Myocyte (in vitro differentiated cells): Measurements from ENCODE around the gene RAB15. TPM values are rescaled to one million over a fixed set of nuclear protein-coding genes. Genes with fewer than 3 reads are reported as not detected.

Source experiments
- DNase-seq: peaks from one replicate; pipeline ENCODE4 v3.0.0-alpha.2; 2012; ENCODE audit warnings: low read depth
- polyA plus RNA-seq: library from polyadenylated mRNA; unstranded; fragments of >200 nt; gene quantifications from one replicate; pipeline ENCODE4 v1.2.1, GENCODE V29; 2012; ENCODE audit warnings: missing spikeins
- total RNA-seq: library from RNA; depleted of rRNA; stranded (reverse); fragments of >200 nt; gene quantifications from 2 replicates; pipeline ENCODE4 v1.2.3, GENCODE V29; 2014

RAB15 gene
- 93.6 and 148 TPM in 2 replicates for total RNA-seq
- polyA plus RNA-seq: 80.4 TPM

DNA sequence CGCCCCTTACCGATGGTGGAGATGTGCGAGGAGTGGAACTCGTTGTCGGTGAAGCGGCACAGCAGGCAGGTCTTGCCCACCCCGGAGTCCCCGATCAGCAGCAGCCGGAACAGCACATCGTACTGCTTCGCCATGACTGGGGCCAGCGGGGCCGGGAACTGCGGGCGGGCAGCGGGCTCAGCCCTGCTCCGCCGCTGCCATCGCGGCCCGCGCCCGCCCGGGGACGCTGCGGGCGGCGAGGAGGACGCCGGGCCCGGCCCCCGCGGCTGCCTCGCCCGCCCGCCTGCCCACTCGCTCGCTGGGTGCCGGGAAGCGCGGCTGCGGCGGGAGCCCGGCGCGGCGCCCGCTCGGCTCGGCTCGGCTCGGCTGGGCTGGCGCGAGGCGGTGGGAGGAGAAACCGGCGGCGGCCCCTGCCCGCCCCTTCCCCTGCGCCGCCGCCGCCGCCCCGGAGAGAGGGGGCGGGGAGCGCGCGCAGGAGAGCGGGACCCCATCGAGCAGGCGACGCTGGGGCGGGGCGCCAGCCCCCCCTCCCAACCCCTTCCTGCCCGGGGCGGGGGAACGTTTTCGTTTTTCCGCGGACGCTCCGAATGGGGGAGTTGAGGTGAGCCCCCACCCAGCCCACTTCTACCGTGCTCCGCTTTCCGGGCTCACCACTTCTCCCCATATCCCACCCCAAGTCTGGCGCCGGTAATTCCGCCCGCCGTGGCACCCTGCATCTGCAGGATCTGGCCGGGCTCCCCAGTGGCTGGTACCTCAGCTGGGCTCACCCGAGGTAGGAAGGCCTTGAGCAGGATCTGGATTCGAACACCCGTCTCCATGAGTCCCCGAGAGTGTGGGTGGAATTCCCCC, at the start of gene RAB15:
TSS of gene RAB15 (minus strand) at position 394 of the 849 bp plus-strand sequence. CDS start at position 134, 260 bp downstream.
- peak; percentile 38 for DNase-seq

GRCh38 chr14:65019944-65020566, 47.9 kb upstream of the RAB15 start:
- DNase-seq: peak; percentile 87

DNA sequence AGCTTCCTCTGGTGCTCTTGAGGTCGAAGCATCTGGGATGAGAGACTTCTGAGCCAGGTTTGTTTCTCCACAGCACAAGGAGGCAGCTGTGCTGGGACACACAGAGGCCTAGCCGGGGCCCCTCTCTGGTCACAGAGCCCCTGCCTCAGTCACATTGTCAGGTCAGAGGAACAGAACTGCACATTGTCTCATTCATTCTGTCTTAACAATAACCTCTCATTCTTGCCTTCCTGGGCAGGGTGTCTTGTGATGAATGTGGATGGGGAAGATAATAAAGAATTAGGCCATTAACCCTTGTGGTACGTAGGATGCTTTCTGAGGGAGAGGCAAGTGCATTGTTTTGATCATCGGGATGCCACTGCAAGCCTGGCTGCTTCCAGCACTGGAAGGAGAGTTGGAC, 44.3 kb upstream of the RAB15 start:
- DNase-seq: no peak

GRCh38 chr14:65015391-65015790, 43.3 kb upstream of the RAB15 start:
- DNase-seq: no peak

DNA sequence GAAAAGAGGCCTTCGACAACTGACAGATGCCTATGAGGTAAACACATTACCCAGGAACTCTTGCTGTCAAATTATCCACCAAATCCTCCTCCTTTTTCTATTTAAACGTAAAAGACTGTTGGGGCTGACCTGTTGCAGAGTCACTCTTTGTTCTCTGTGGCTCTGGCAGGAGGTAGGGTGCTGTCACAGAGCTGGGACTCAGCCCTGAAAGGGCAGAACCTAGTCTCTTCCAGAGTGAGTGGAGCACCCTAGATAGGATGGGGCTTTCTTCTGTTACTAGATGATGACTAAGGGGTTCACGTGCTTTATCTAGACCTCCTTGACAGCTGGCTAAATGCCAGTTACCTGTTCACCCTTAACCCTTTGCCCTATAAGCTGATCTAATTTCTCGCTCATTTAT, 40.2 kb upstream of the RAB15 start:
- DNase-seq: no peak

DNA sequence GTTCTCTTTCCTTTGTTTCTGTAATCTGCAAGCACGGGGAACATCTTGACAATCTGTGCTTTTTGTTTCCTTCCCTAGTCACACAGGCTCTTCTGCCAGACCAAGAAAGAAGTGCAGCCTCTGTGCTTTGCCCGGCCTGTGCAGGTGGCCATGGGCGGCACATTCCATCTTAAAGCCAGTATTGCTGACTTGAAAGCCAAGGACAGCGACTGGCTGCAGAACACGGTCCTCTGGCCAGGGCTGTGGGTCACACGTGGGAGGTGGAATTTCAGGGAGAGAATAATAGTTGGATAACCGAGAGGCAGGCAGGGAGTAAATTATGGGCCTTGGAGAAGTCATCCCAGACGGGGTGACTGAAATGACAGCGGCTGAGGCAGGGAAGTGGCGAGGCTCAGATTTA, 39.4 kb upstream of the RAB15 start:
- no peak for DNase-seq

DNA sequence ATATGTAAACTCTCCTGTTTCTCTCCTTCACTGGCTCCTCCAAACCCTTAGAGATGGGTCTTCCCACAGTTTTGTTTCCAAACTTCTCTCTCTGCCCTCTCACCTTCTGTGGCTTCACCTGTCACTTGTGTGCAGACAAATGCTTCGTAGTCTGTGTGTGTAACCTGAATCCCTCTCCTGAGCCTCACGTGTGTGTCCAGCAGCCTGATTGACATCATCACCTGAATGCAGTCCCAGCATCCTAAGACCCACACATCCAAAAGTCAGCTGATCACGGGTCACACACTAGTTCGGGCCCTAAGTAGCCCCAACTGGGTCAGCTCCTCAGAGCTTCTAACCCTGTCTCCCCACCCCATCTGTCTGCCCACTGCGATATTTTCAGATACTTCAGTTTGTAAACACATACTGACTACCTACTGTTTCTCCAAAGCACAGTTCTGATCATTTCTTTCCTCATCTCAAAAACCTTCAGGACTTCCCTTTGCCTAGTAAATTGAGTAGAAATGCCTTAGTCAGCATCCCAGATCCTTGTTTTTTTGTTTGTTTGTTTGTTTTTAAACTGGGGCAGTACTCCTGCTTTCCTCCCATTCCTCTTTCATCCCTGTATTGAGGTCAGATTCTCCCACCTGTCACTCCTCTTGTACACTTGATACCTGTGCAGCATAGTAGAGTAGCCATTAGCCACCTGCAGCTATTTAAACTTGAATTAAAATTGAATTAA, 38.2 kb upstream of the RAB15 start:
- no peak for DNase-seq

- DNase-seq: peak; percentile 41
Observed at GRCh38 chr14:65007202-65007601, 35.1 kb upstream of the RAB15 start.

DNA sequence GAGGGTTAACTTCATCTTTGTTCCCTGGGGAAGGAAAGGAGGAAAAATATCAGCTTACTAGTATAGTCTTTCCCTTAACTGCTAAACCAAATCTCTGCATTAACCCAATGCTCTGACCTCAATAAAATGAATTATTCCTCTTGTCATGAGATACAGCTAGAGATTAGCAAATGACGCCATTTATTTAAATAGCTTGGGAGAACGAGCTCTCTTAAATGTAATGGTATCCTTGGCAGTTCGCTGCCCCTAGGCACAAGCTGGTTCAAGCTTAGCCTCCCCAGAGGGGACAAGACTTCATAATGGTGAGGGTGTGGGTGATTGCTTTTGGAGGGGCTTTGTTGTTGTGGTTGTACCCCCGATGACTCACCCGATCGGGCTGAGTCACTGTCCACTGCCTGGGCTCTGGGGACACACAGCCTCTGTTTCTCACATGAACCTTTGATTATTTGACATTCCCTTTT, 34.2 kb upstream of the RAB15 start:
- peak; percentile 47 for DNase-seq

- DNase-seq: no peak
Observed at GRCh38 chr14:65003394-65003793, 31.3 kb upstream of the RAB15 start.

DNA sequence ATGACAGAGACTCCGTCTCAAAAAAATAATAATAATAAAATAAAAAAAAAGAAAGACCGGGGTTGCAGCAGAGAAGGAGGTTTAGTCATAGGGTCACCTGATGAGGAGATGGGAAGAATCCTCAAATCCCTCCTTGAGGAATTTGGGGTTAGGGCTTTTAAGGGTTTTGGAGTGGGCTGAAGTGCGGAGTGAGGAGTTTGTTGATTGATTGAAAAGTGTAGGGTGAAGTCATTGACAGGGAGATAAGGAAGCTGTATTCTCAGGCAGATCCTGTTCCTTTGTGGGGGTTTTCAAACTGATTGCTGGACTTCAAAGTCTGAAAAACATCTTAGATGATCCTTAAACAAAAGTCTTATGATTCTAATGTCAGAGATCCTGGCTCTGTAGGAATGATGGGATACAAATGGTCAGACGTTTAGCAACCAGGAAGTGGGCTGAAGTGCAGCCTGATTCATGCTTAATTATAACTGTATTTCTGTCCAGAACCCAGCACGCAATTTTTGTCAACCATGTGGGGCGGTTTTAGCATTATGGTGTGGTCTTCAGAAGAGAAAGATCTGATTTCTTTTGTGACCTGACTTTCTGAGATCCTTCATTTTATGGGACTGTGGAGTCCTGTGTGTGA, 30.6 kb upstream of the RAB15 start:
- peak; percentile 32 for DNase-seq

- DNase-seq: no peak
Observed at GRCh38 chr14:65001723-65002122, 29.6 kb upstream of the RAB15 start.

- DNase-seq: no peak
Observed at GRCh38 chr14:65000898-65001591, 28.9 kb upstream of the RAB15 start.

DNA sequence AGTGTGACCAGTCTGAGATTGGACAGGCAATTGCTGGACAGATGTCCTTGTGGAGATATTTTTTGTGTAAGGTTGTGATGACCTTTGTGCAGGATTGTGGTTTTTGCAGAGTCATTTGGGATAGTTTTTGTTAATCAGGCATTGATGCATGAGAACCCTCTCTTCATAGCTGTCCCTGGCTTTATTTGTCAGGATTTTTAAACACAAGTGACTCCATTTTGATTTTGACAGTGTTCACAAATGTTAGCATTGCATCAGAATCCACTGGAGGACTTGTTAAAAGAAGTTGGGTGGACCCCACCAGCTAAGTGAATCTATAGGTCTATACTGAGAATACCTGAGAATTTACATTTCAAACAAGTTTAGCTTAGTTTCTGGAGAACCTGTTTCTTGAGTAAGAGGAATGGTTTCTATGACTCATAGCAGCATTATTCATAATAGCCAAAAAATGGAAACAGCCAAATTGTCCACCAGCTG, 26.4 kb upstream of the RAB15 start:
- DNase-seq: no peak

- DNase-seq: no peak
Observed at GRCh38 chr14:64997108-64997794, 25.1 kb upstream of the RAB15 start.

DNA sequence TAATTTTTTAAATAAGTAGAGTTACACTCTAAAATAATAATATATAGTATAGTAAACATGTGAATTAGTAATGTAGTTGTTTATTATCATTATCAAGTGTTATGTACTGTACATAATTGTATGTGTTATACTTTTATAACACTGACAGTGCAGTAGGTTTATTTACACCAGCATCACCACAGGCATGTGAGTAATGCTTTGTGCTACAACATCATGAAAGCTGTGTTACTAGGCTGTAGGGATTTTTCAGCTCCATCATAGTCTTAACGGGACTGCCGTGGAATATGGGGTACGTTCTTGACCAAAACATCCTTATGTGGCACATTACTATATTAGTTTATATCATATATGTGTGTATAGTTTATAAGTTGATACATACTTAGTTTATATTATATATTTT, 23.2 kb upstream of the RAB15 start:
- no peak for DNase-seq

DNA sequence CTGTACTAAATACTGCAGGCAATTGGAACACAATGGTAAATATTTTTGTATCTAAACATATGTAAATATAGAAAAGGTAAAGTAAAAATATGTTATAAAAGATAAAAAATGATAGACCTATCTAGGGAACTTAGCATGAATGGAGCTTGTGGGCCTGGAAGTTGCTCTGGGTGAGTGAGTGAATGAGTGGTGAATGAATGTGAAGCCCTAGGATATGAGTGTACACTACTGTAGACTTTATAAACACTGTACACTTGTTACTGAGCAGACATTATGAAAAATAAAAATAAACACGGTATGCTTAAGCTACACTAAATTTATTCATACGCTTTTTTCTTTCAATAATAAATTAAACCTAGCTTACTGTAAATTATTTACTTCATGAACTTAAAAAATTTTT, 22.4 kb upstream of the RAB15 start:
- no peak for DNase-seq

GRCh38 chr14:64993266-64993930, 21.3 kb upstream of the RAB15 start:
- DNase-seq: no peak

GRCh38 chr14:64992328-64992885, 20.3 kb upstream of the RAB15 start:
- no peak for DNase-seq
